WTC11 (cell line): ENCODE results near the gene GLRA2. TPM values are rescaled to one million over a fixed set of nuclear protein-coding genes. Genes with fewer than 3 reads are reported as not detected.

Source experiments
- ATAC-seq: fragments of 200-7000 bp; cut with Tn5 transposase; 2 replicates; pipeline ENCODE4 v1.10.0; 2021; ENCODE audit warnings: mild to moderate bottlenecking, moderate library complexity
- CTCF ChIA-PET: fragments of 300-600 bp; sonication (Branson Sonifier 250); formaldehyde crosslinking; loops from one replicate; lab custom pipeline; 2021; ENCODE audit warnings: antibody characterized with exemption; lab: Charles Lee
- POLR2A ChIA-PET: fragments of 350-600 bp; sonication (Branson Sonifier 250); formaldehyde crosslinking; loops from one replicate; lab custom pipeline; 2021; ENCODE audit warnings: antibody characterized with exemption; lab: Charles Lee
- DNase-seq: peaks from one replicate; pipeline ENCODE4 v3.0.0; 2021; ENCODE audit warnings: low spot score
- H3K27ac Mint-ChIP-seq: 2 replicates; pipeline ENCODE4 v1.8.0; 2021; ENCODE audit warnings: mixed read lengths
- H3K27me3 Mint-ChIP-seq: 2 replicates; pipeline ENCODE4 v1.8.0; 2021; ENCODE audit warnings: low read depth, mild to moderate bottlenecking, moderate library complexity, mixed read lengths
- H3K36me3 Mint-ChIP-seq: 2 replicates; pipeline ENCODE4 v1.8.0; 2021; ENCODE audit warnings: mixed read lengths
- H3K4me1 Mint-ChIP-seq: 2 replicates; pipeline ENCODE4 v1.8.0; 2022; ENCODE audit warnings: mixed read lengths
- H3K4me3 Mint-ChIP-seq: 2 replicates; pipeline ENCODE4 v1.8.0; 2021; ENCODE audit warnings: mild to moderate bottlenecking, moderate library complexity, mixed read lengths
- H3K9me3 Mint-ChIP-seq: 2 replicates; pipeline ENCODE4 v1.8.0; 2021; ENCODE audit warnings: mixed read lengths
- ATF3 ChIP-seq: sonication (generic); formaldehyde crosslinking; conservative IDR thresholded peaks from 2 replicates; pipeline ENCODE4 v1.8.1; 2022; ENCODE audit warnings: mild to moderate bottlenecking, missing genetic modification reagents
- ATF6 ChIP-seq: sonication (generic); formaldehyde crosslinking; IDR thresholded peaks from 2 replicates; pipeline ENCODE4 v1.8.1; 2023; ENCODE audit warnings: mild to moderate bottlenecking, missing genetic modification reagents
- CTCF ChIP-seq: fragments of 200-600 bp; IDR thresholded peaks from 2 replicates; pipeline ENCODE4 v1.8.0; 2022; ENCODE audit warnings: antibody characterized with exemption
- EMX1 ChIP-seq: fragments of 250-450 bp; sonication (Bioruptor Pico); IDR thresholded peaks from 2 replicates; pipeline ENCODE4 v1.8.0; 2021; ENCODE audit warnings: mild to moderate bottlenecking
- FOXK1 ChIP-seq: sonication (generic); formaldehyde crosslinking; IDR thresholded peaks from 2 replicates; pipeline ENCODE4 v1.8.0; 2022; ENCODE audit warnings: mild to moderate bottlenecking, moderate library complexity, missing genetic modification reagents
- FOXP4 ChIP-seq: sonication (generic); formaldehyde crosslinking; IDR thresholded peaks from 2 replicates; pipeline ENCODE4 v1.8.0; 2022; ENCODE audit warnings: mild to moderate bottlenecking, missing genetic modification reagents
- GTF2I ChIP-seq: fragments of 250-450 bp; sonication (Bioruptor Pico); conservative IDR thresholded peaks from 2 replicates; pipeline ENCODE4 v1.4.0; 2021; ENCODE audit warnings: mild to moderate bottlenecking
- HMGA2 ChIP-seq: fragments of 250-450 bp; sonication (Bioruptor Pico); IDR thresholded peaks from 2 replicates; pipeline ENCODE4 v1.4.0; 2021; ENCODE audit warnings: mild to moderate bottlenecking, moderate library complexity
- IRF2 ChIP-seq: sonication (generic); formaldehyde crosslinking; IDR thresholded peaks from 2 replicates; pipeline ENCODE4 v1.8.0; 2022; ENCODE audit warnings: low read depth, missing genetic modification reagents, borderline replicate concordance
- JUN ChIP-seq: sonication (generic); formaldehyde crosslinking; IDR thresholded peaks from 2 replicates; pipeline ENCODE4 v1.8.0; 2023; ENCODE audit warnings: mild to moderate bottlenecking, missing genetic modification reagents
- MLX ChIP-seq: sonication (generic); formaldehyde crosslinking; IDR thresholded peaks from 2 replicates; pipeline ENCODE4 v1.8.1; 2023; ENCODE audit warnings: mild to moderate bottlenecking, missing genetic modification reagents, moderate library complexity
- MXD4 ChIP-seq: fragments of 250-450 bp; sonication (Bioruptor Pico); IDR thresholded peaks from 2 replicates; pipeline ENCODE4 v1.8.0; 2021; ENCODE audit warnings: mild to moderate bottlenecking, moderate library complexity, borderline replicate concordance
- NR2C2 ChIP-seq: sonication (generic); formaldehyde crosslinking; IDR thresholded peaks from 2 replicates; pipeline ENCODE4 v1.8.0; 2022; ENCODE audit warnings: mild to moderate bottlenecking, missing genetic modification reagents
- PRDM15 ChIP-seq: sonication (generic); formaldehyde crosslinking; IDR thresholded peaks from 2 replicates; pipeline ENCODE4 v1.8.0; 2022; ENCODE audit warnings: missing genetic modification reagents
- PRRX2 ChIP-seq: fragments of 250-450 bp; sonication (Bioruptor Pico); IDR thresholded peaks from 2 replicates; pipeline ENCODE4 v1.8.0; 2021; ENCODE audit warnings: mild to moderate bottlenecking
- RELA ChIP-seq: sonication (generic); formaldehyde crosslinking; IDR thresholded peaks from 2 replicates; pipeline ENCODE4 v1.8.1; 2022; ENCODE audit warnings: missing genetic modification reagents, mild to moderate bottlenecking, borderline replicate concordance
- SP1 ChIP-seq: sonication (generic); formaldehyde crosslinking; conservative IDR thresholded peaks from 2 replicates; pipeline ENCODE4 v1.8.1; 2022; ENCODE audit warnings: missing genetic modification reagents
- STAT6 ChIP-seq: sonication (generic); formaldehyde crosslinking; conservative IDR thresholded peaks from 2 replicates; pipeline ENCODE4 v1.8.1; 2023; ENCODE audit warnings: mild to moderate bottlenecking, low read depth, missing genetic modification reagents, moderate library complexity
- ZNF232 ChIP-seq: sonication (generic); formaldehyde crosslinking; IDR thresholded peaks from 2 replicates; pipeline ENCODE4 v1.8.0; 2022; ENCODE audit warnings: mild to moderate bottlenecking, missing genetic modification reagents
- ZNF416 ChIP-seq: fragments of 250-450 bp; sonication (Bioruptor Pico); IDR thresholded peaks from 2 replicates; pipeline ENCODE4 v1.9.0; 2021; ENCODE audit warnings: mild to moderate bottlenecking, inconsistent platforms
- ZNF512 ChIP-seq: sonication (generic); formaldehyde crosslinking; IDR thresholded peaks from 2 replicates; pipeline ENCODE4 v1.8.1; 2022; ENCODE audit warnings: missing genetic modification reagents, borderline replicate concordance
- total RNA-seq: library from RNA; stranded (reverse); gene quantifications from 3 replicates; pipeline ENCODE4 v1.2.3, GENCODE V29; 2021

GLRA2 gene
- total RNA-seq, 1 experiment from 2014 or later = not detected

- Mint-ChIP-seq H3K9me3 (no peaks in the 10 kb centered on the region), H3K27me3 (no peaks in the 10 kb centered on the region), H3K36me3 (no peaks in the 10 kb centered on the region), H3K4me1 (no peaks in the 10 kb centered on the region), H3K27ac (no peak overlapping the region), H3K4me3 (no peak overlapping the region)
- POLR2A ChIA-PET = no interaction called here
- no peak for DNase-seq
- TF ChIP-seq FOXK1 (CRISPR knock-in tag) = no peak
- TF ChIP-seq ZNF512 (CRISPR knock-in tag) = no peak
- TF ChIP-seq PRRX2 (CRISPR knock-in tag) = no peak
- TF ChIP-seq IRF2 (CRISPR knock-in tag) = no peak
- TF ChIP-seq FOXP4 = no peak
- no peak for TF ChIP-seq SP1 (CRISPR knock-in tag)
- no peak for TF ChIP-seq MXD4 (CRISPR knock-in tag)
- TF ChIP-seq JUN (CRISPR knock-in tag) = no peak
- TF ChIP-seq GTF2I (CRISPR knock-in tag) = no peak
- TF ChIP-seq ATF3 (CRISPR knock-in tag) = no peak
- ATAC-seq = no peak
- CTCF ChIA-PET = no interaction called here
Observed at GRCh38 chrX:14718403-14718802, 189.1 kb downstream of the GLRA2 start.

- ChIA-PET POLR2A (no interaction called here), CTCF (no interaction called here)
- no peak overlapping the region for H3K27ac Mint-ChIP-seq
- DNase-seq (no peak), ATAC-seq (no peak)
- H3K9me3 Mint-ChIP-seq = peaks cover 6% of the 10 kb centered on the region
- H3K27me3 Mint-ChIP-seq = no peaks in the 10 kb centered on the region
- H3K4me1 Mint-ChIP-seq = no peaks in the 10 kb centered on the region
- H3K4me3 Mint-ChIP-seq = no peak overlapping the region
- H3K36me3 Mint-ChIP-seq = no peaks in the 10 kb centered on the region
- no peak for TF ChIP-seq PRDM15 (CRISPR knock-in tag)
- no peak for TF ChIP-seq SP1 (CRISPR knock-in tag)
- no peak for TF ChIP-seq HMGA2 (CRISPR knock-in tag)
- no peak for TF ChIP-seq MLX (CRISPR knock-in tag)
- TF ChIP-seq STAT6 (CRISPR knock-in tag) = no peak
- no peak for TF ChIP-seq ZNF416
- TF ChIP-seq EMX1 (CRISPR knock-in tag) = no peak
- no peak for TF ChIP-seq NR2C2 (CRISPR knock-in tag)
- TF ChIP-seq RELA (CRISPR knock-in tag) = no peak
- no peak for TF ChIP-seq ZNF232 (CRISPR knock-in tag)
- TF ChIP-seq CTCF = no peak
- no peak for TF ChIP-seq ATF6 (CRISPR knock-in tag)
Observed at GRCh38 chrX:14729058-14729457, 199.7 kb downstream of the GLRA2 start.
